GM23338 (cell line): ENCODE data around the gene TGM2. TPM values are rescaled to one million over a fixed set of nuclear protein-coding genes. Genes with fewer than 3 reads are reported as not detected.

Source experiments
- ATAC-seq: fragments of 200-7000 bp; cut with Tn5 transposase; 3 replicates; pipeline ENCODE4 v1.9.1; 2020
- DNase-seq: peaks from one replicate; pipeline ENCODE4 v3.0.0-alpha.2; 2015; ENCODE audit warnings: low spot score
- H2AFZ ChIP-seq: fragments of 200-600 bp; sonication (generic); 2 replicates; pipeline ENCODE4 v1.8.0; 2016; ENCODE audit warnings: antibody characterized with exemption, mild to moderate bottlenecking, moderate library complexity
- H3F3A ChIP-seq: fragments of 200-600 bp; sonication (generic); replicated peaks from 2 replicates; pipeline ENCODE4 v1.8.0; 2017; ENCODE audit warnings: antibody characterized with exemption, mixed run types, low read depth
- H3K27ac ChIP-seq: fragments of 200-600 bp; sonication (generic); 2 replicates; pipeline ENCODE4 v1.6.1; 2016; ENCODE audit warnings: low read depth
- H3K27me3 ChIP-seq: fragments of 200-600 bp; sonication (generic); 2 replicates; pipeline ENCODE4 v1.8.0; 2016; ENCODE audit warnings: mild to moderate bottlenecking, mixed run types, moderate library complexity; ENCODE audit not compliant: insufficient read depth
- H3K36me3 ChIP-seq: fragments of 200-600 bp; sonication (generic); 2 replicates; pipeline ENCODE4 v1.8.0; 2016; ENCODE audit warnings: mild to moderate bottlenecking; ENCODE audit not compliant: insufficient read depth
- H3K4me1 ChIP-seq: fragments of 200-600 bp; sonication (generic); 2 replicates; pipeline ENCODE4 v1.8.0; 2016; ENCODE audit warnings: mild to moderate bottlenecking, moderate library complexity; ENCODE audit not compliant: insufficient read depth
- H3K4me2 ChIP-seq: fragments of 200-600 bp; sonication (generic); 2 replicates; pipeline ENCODE4 v1.7.1; 2017; ENCODE audit warnings: mixed run types
- H3K4me3 ChIP-seq: fragments of 200-600 bp; sonication (generic); 2 replicates; pipeline ENCODE4 v1.6.1; 2016; ENCODE audit warnings: mixed run types
- H3K79me2 ChIP-seq: fragments of 200-600 bp; sonication (generic); replicated peaks from 2 replicates; pipeline ENCODE4 v1.8.0; 2017; ENCODE audit warnings: mild to moderate bottlenecking; ENCODE audit not compliant: insufficient read depth
- H3K9me2 ChIP-seq: fragments of 200-600 bp; sonication (generic); 2 replicates; pipeline ENCODE4 v1.8.0; 2017; ENCODE audit not compliant: insufficient read depth
- H4K20me1 ChIP-seq: fragments of 200-600 bp; sonication (generic); replicated peaks from 2 replicates; pipeline ENCODE4 v1.8.0; 2017; ENCODE audit warnings: mild to moderate bottlenecking; ENCODE audit not compliant: insufficient read depth
- H3K27ac Mint-ChIP-seq: 2 replicates; pipeline ENCODE4 v1.8.0; 2020; ENCODE audit warnings: inconsistent platforms, mild to moderate bottlenecking, moderate library complexity, mixed read lengths
- H3K27me3 Mint-ChIP-seq: 3 replicates; pipeline ENCODE4 v1.8.0; 2022; ENCODE audit warnings: low read depth, mild to moderate bottlenecking, moderate library complexity, mixed read lengths, inconsistent platforms; ENCODE audit not compliant: insufficient read depth, poor library complexity
- H3K36me3 Mint-ChIP-seq: 3 replicates; pipeline ENCODE4 v1.8.0; 2021; ENCODE audit warnings: low read depth, mild to moderate bottlenecking, inconsistent platforms, moderate library complexity, mixed read lengths
- H3K4me1 Mint-ChIP-seq: 3 replicates; pipeline ENCODE4 v1.8.0; 2020; ENCODE audit warnings: mild to moderate bottlenecking, inconsistent platforms, mixed read lengths
- H3K4me3 Mint-ChIP-seq: 3 replicates; pipeline ENCODE4 v1.8.0; 2021; ENCODE audit warnings: moderate library complexity, mild to moderate bottlenecking, inconsistent platforms, mixed read lengths
- H3K9me3 Mint-ChIP-seq: 3 replicates; pipeline ENCODE4 v1.8.0; 2020; ENCODE audit warnings: moderate library complexity, mild to moderate bottlenecking, inconsistent platforms, mixed read lengths
- CREB1 ChIP-seq: fragments of 250-450 bp; sonication (Bioruptor Pico); IDR thresholded peaks from 2 replicates; pipeline ENCODE4 v1.5.0; 2020; ENCODE audit warnings: low read depth, mild to moderate bottlenecking, moderate library complexity
- ETS1 ChIP-seq: IDR thresholded peaks from 2 replicates; pipeline ENCODE4 v1.6.1; 2016; ENCODE audit warnings: antibody characterized with exemption
- EZH2 ChIP-seq: fragments of 200-600 bp; sonication (generic); IDR thresholded peaks from one replicate; pipeline ENCODE4 v1.8.0; 2017; ENCODE audit warnings: antibody characterized with exemption, mild to moderate bottlenecking, low read depth; ENCODE audit not compliant: unreplicated experiment
- EZH2phosphoT487 ChIP-seq: fragments of 200-600 bp; sonication (generic); IDR thresholded peaks from one replicate; pipeline ENCODE4 v1.8.1; 2018; ENCODE audit warnings: antibody characterized with exemption; ENCODE audit not compliant: unreplicated experiment
- JUNB ChIP-seq: IDR thresholded peaks from one replicate; pipeline ENCODE4 v1.6.1; 2016; ENCODE audit warnings: antibody characterized with exemption; ENCODE audit not compliant: unreplicated experiment
- NANOG ChIP-seq: IDR thresholded peaks from 2 replicates; pipeline ENCODE4 v1.6.1; 2016; ENCODE audit warnings: antibody characterized with exemption, borderline replicate concordance
- POLR2AphosphoS5 ChIP-seq: IDR thresholded peaks from 2 replicates; pipeline ENCODE4 v1.6.1; 2016; ENCODE audit warnings: antibody characterized with exemption, low read depth
- ZNF114 ChIP-seq: fragments of 250-450 bp; sonication (Bioruptor Pico); IDR thresholded peaks from 2 replicates; pipeline ENCODE4 v1.5.0; 2020; ENCODE audit warnings: mild to moderate bottlenecking, moderate library complexity
- ZNF331 ChIP-seq: fragments of 250-450 bp; sonication (Bioruptor Pico); IDR thresholded peaks from 2 replicates; pipeline ENCODE4 v1.5.0; 2020; ENCODE audit warnings: low read depth, mild to moderate bottlenecking, moderate library complexity
- ZNF462 ChIP-seq: fragments of 250-450 bp; sonication (Bioruptor Pico); IDR thresholded peaks from 2 replicates; pipeline ENCODE4 v1.5.0; 2020; ENCODE audit warnings: mild to moderate bottlenecking, moderate library complexity
- polyA plus RNA-seq: library from polyadenylated mRNA; unstranded; fragments of >200 nt; fragmentation: Nextera tagmentation; extraction: Ambion mirVana; gene quantifications from 2 replicates; pipeline ENCODE4 v1.2.1, GENCODE V29; 2016
- total RNA-seq: library from RNA; depleted of rRNA; stranded (reverse); fragments of >200 nt; shearing (Covaris generic); gene quantifications from 2 replicates; pipeline ENCODE4 v1.2.3, GENCODE V29; 2014

Gene TGM2
- total and polyA plus RNA-seq, 2 experiments from 2014 or later, result 0.45 to 1.0 TPM

GRCh38 chr20:38199501-38200390, 34.7 kb upstream of the TGM2 start (continued):
- no peak for TF ChIP-seq ZNF462 (CRISPR knock-in tag)
- TF ChIP-seq ZNF114, result no peak
- no peak for TF ChIP-seq NANOG
- no peak for TF ChIP-seq JUNB
- TF ChIP-seq ZNF331, result no peak
- TF ChIP-seq POLR2AphosphoS5, result no peak
- no peak for TF ChIP-seq EZH2phosphoT487
- no peak for TF ChIP-seq CREB1 (CRISPR knock-in tag)

- no peaks in the 10 kb centered on the region for H3K27me3 ChIP-seq
- no peak for TF ChIP-seq ZNF331
- no peak for TF ChIP-seq ETS1
- TF ChIP-seq EZH2, result no peak
- no peak for TF ChIP-seq POLR2AphosphoS5
- TF ChIP-seq ZNF114, result no peak
- no peak for TF ChIP-seq JUNB
- no peak for TF ChIP-seq CREB1 (CRISPR knock-in tag)
These were observed 33.3 kb upstream of the TGM2 start for GRCh38 chr20:38198238-38198861.

More at GRCh38 chr20:38198238-38198861, 33.3 kb upstream of the TGM2 start:
- Mint-ChIP-seq H3K9me3 (peaks cover 8% of the 10 kb centered on the region), H3K4me3 (no peak overlapping the region), H3K4me1 (0 out of 3 replicates have a peak, but pooled peaks cover 3% of the 10 kb centered on the region), H3K27me3 (peaks cover 3% of the 10 kb centered on the region), H3K36me3 (0 out of 3 replicates have a peak, but pooled peaks cover 5% of the 10 kb centered on the region), H3K27ac (peak overlapping the region; percentile 15; the same call in 1 of the 2 replicates)
- Histone ChIP-seq H3K27ac (no peak overlapping the region), H3K36me3 (no peaks in the 10 kb centered on the region), H3F3A (no peaks in the 10 kb centered on the region), H3K79me2 (no peaks in the 10 kb centered on the region), H3K4me3 (no peak overlapping the region), H3K4me1 (peaks cover 4% of the 10 kb centered on the region), H2AFZ (0 out of 2 replicates have a peak overlapping the region, but pooled peaks have one; percentile 47), H3K9me2 (no peaks in the 10 kb centered on the region), H3K4me2 (no peak overlapping the region), H4K20me1 (no peaks in the 10 kb centered on the region)
- DNase-seq, result no peak
- ATAC-seq, result no peak
